SU-DHL-6 (cell line): ENCODE results near the gene ARHGAP45.

Source experiments
- CTCF ChIP-seq: fragments of 200-600 bp; sonication (generic); IDR thresholded peaks from one replicate; pipeline ENCODE4 v1.5.1; 2017; ENCODE audit warnings: antibody characterized with exemption, mild to moderate bottlenecking, low read length, moderate library complexity; ENCODE audit not compliant: insufficient read depth, poor library complexity, severe bottlenecking
- EZH2phosphoT487 ChIP-seq: fragments of 200-600 bp; sonication (generic), shearing (Covaris generic); conservative IDR thresholded peaks from 2 replicates; pipeline ENCODE4 v1.6.1; 2018; ENCODE audit warnings: mild to moderate bottlenecking, antibody characterized with exemption, low read length, moderate library complexity, mixed read lengths

- TF ChIP-seq CTCF (no peak), EZH2phosphoT487 (no peak)
Measured at GRCh38 chr19:1020868-1021425, 46.0 kb upstream of the ARHGAP45 start, which contains the start of gene TMEM259.
